Neutrophil (primary cell): ENCODE results near the gene ASCL5.

Experiments
- H3K27ac ChIP-seq: fragments of 200-600 bp; sonication (generic); 2 replicates; pipeline ENCODE4 v1.5.1; 2016; ENCODE audit warnings: mild to moderate bottlenecking, moderate library complexity
- H3K27me3 ChIP-seq: fragments of 200-600 bp; sonication (generic); 2 replicates; pipeline ENCODE4 v1.6.0; 2016; ENCODE audit warnings: mild to moderate bottlenecking
- H3K36me3 ChIP-seq: fragments of 200-600 bp; sonication (generic); 2 replicates; pipeline ENCODE4 v1.5.1; 2017
- H3K4me1 ChIP-seq, 2 experiments: fragments of 200-600 bp in 1 of 2; sonication (generic) in 1 of 2; 1 replicate in 1 of 2; 2 replicates in 1 of 2; pipeline versions ENCODE4 v1.5.1 to v1.6.1; 2013 to 2016; ENCODE audit warnings: low read depth in 1 of 2, low read length in 1 of 2, mild to moderate bottlenecking in 1 of 2, moderate library complexity in 1 of 2; ENCODE audit not compliant: control insufficient read depth in 1 of 2, insufficient read depth in 1 of 2
- H3K4me3 ChIP-seq, 2 experiments: fragments of 200-600 bp in 1 of 2; sonication (generic) in 1 of 2; 1 replicate in 1 of 2; 2 replicates in 1 of 2; pipeline ENCODE4 v1.5.1; 2013 to 2016; ENCODE audit warnings: low read depth in 1 of 2, low read length in 1 of 2, mild to moderate bottlenecking in 1 of 2, moderate library complexity in 1 of 2
- H3K9me3 ChIP-seq: fragments of 200-600 bp; sonication (generic); 2 replicates; pipeline ENCODE4 v1.5.1; 2016
- CTCF ChIP-seq: fragments of 200-600 bp; sonication (generic); IDR thresholded peaks from 2 replicates; pipeline ENCODE4 v1.5.1; 2016; ENCODE audit warnings: antibody characterized with exemption

The ASCL5 gene

GRCh38 chr1:201127755-201128455 is 921 bp upstream of the ASCL5 start:
- H3K36me3 ChIP-seq: no peaks in the 10 kb centered on the region
- no peak overlapping the region for H3K27ac ChIP-seq
- no peaks in the 10 kb centered on the region for H3K9me3 ChIP-seq
- no peaks in the 10 kb centered on the region for H3K4me1 ChIP-seq
- peaks cover 8% of the 10 kb centered on the region for H3K27me3 ChIP-seq
- no peak overlapping the region for H3K4me3 ChIP-seq
- TF ChIP-seq CTCF: no peak

GRCh38 chr1:201126463-201126831 is 537 bp downstream of the ASCL5 start:
- TF ChIP-seq CTCF: no peak
- Histone ChIP-seq H3K9me3 (no peaks in the 10 kb centered on the region), H3K4me3 (no peak overlapping the region), H3K4me1 (no peaks in the 10 kb centered on the region), H3K27me3 (peaks cover 11% of the 10 kb centered on the region), H3K36me3 (no peaks in the 10 kb centered on the region), H3K27ac (no peak overlapping the region)

GRCh38 chr1:201125800-201126199 is 1.2 kb downstream of the ASCL5 start:
- TF ChIP-seq CTCF: no peak
- no peak overlapping the region for H3K4me3 ChIP-seq
- H3K27me3 ChIP-seq: peaks cover 11% of the 10 kb centered on the region
- H3K9me3 ChIP-seq: no peaks in the 10 kb centered on the region
- H3K4me1 ChIP-seq: no peaks in the 10 kb centered on the region
- no peak overlapping the region for H3K27ac ChIP-seq
- H3K36me3 ChIP-seq: no peaks in the 10 kb centered on the region

GRCh38 chr1:201125019-201125418 is 2.0 kb downstream of the ASCL5 start:
- no peaks in the 10 kb centered on the region for H3K36me3 ChIP-seq
- no peak for TF ChIP-seq CTCF
- peaks cover 11% of the 10 kb centered on the region for H3K27me3 ChIP-seq
- no peak overlapping the region for H3K4me3 ChIP-seq
- no peak overlapping the region for H3K27ac ChIP-seq
- H3K9me3 ChIP-seq: no peaks in the 10 kb centered on the region
- no peaks in the 10 kb centered on the region for H3K4me1 ChIP-seq

- Histone ChIP-seq H3K27ac (no peak overlapping the region), H3K36me3 (no peaks in the 10 kb centered on the region), H3K4me1 (no peaks in the 10 kb centered on the region), H3K9me3 (no peaks in the 10 kb centered on the region), H3K27me3 (peaks cover 21% of the 10 kb centered on the region), H3K4me3 (no peak overlapping the region)
- no peak for TF ChIP-seq CTCF
Observed at GRCh38 chr1:201123866-201124265, 3.1 kb downstream of the ASCL5 start.
